ENCODE measurements around the gene PNPLA1.

The PNPLA1 gene

DNA sequence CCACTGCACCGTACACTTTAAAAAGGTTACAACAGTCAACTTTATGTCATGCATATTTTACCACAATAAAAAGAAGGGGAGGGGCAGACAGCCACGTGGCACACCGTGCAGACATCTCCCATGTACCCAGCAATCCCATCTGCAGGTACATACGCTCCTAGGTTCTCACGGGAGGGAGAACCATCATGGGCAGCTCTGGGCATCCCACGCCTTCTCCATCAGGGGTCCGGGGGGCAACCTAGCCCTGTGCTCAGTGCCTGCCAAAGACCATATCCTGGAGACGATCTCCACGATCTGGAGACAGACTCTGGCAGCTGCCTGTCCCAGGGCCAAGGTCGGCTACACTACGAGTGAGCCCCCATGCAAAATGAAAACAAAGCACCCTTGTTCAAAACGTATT is 69.3 kb downstream of the PNPLA1 start:
- no peak for DNase-seq

- no peak for DNase-seq
Measured at GRCh38 chr6:36340306-36340617, 70.4 kb downstream of the PNPLA1 start.

DNA sequence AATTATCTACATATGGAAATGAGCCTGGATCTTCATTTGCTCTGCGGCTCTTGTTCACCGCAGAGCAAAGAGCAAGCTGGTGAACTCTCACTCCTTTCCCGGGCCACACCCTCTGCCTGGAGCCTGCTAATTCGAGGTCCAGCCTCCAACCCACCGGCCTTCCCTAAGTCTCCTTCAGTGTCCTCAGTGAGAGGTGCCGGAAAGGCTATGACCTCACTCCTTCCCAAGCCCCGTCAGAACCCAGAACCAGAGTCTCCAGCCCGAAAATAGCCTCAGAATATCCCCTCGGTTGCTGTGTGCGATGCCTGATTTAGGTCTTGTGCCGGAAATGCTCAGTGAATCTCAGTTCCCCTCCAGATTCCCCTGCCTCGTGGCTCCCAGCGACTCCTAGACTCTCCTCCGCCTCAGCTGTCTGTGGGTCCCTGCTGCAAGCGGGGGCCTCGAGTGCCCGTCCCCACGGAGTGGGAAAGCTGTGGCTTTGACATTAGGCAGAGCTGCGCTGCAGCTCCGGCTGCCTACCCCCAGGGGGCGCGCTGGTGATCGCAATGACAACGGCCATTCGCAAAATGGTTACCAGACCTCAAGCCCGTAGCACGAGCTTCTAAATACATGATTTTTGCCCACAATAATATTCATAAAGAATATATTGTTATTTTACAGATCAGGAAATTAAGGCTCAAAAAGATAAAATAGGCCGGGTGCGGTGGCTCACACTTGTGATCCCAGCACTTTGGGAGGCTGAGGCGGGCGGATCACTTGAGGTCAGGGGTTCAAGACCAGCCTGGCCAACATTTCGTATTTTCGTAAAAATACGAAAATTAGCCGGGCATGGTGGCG is 71.0 kb downstream of the PNPLA1 start:
- no peak for DNase-seq

GRCh38 chr6:36343109-36343680 is 73.3 kb downstream of the PNPLA1 start:
- no peak for DNase-seq

DNA sequence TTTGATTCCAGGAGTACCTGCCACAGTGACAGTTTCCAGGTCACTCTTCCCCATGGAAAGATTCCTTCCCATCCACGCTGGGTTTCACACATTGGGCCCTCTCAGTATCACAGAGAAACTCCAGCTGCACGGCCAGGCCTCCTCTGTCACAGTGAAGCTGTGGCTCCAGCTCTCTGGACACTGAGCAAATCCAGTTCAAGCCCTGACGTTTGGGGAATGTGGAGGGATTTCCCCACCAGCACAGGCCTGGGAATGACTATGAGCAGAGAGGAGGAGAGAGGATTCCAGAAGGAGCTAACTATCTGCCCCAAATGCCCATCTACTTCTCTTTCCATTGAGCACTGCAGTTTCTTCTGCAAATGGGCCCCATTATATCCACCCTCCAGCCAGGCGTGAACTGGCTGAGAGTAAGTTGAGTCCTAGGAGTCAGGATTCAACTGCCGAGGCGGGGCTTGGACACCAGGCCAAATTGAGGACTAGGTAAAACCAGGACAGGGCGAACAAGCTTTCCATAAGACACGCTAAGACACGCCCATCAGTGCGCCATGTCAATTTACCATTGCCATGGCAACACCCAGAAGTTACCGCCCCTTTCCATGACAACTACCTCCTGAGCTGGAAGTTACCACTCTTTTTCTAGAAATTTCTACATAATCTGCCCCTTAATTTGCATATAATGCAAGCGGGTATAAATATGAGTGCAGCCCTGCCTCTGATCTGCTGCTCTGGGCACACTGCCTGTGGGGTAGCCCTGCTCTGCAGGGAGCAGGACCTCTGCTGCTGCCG is 76.0 kb downstream of the PNPLA1 start:
- DNase-seq, result no peak

DNA sequence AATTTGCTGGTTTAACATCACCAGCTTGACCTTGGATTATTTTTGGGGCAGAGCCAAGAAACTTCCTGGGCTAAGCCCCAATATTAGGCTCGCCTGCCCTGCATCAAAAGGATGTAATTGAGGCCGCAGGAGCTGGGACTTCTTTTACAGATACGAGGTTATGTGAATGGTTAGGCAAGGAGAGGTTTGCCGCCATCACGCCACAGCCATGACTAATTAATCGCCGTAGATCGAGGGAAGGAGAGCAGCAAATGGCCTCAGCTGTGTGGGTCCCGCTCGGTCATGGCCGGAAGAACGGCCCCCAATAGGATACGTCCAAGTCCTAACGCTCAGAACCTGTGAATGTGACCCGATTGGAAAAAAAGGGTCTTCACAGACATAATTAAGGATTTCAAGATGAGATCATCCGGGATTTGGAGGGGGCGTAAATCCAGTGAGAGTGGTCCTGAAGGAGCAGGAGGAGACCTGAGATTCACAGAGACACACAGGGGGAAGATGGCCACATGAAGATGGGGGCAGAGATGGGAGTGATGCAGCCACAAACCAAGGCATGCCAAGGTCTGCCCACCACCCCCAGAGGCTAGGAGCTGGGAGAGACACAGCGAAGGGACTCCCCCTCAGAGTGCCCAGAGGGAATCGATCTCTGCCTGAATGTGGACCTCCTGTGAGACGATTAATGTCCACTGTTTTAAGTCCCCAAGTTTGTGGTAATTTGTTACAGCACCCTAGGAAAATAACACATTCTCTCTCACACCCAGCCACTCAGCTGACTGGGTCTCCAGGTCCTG is 76.8 kb downstream of the PNPLA1 start:
- DNase-seq, result no peak

DNA sequence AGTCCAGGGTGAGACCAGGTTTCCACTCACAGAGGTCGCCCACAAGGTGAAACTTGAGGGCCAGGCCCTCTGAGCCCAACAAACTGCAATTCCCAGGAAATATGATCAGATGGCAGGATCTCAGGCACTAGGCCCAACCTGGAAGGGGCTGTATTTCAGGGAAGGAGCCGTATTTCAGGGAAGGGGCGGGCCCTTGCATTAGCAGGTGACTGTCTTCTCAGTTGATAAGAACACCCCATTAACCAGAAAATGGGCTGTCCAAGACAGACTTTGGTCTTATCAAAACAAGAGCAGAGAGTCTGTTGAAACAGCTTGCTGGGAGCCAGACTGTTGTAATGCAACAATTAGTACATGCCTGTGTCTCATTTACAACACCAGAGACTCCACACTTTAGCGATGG is 77.8 kb downstream of the PNPLA1 start:
- DNase-seq, result no peak

- no peak for DNase-seq
Measured at GRCh38 chr6:36349240-36349639, 79.4 kb downstream of the PNPLA1 start.

DNA sequence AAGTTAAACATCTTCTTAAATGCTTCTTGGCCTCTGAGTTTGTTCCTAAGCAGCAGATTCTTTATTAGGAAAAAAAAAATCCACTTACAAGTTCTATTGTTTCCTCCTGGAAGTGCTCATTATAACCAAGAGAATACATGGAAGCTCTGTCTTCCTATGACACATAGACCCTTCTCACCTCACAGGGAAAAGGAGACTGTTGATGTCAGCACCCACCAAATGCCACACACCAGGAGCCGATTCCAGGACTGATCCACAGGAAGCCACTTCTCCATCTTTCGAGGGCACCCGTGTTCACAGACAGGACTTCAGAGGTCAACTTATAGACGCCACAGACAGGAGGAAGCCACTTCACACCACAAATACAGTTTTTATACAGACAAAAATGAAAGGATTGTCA is 80.2 kb downstream of the PNPLA1 start:
- DNase-seq, result no peak

DNA sequence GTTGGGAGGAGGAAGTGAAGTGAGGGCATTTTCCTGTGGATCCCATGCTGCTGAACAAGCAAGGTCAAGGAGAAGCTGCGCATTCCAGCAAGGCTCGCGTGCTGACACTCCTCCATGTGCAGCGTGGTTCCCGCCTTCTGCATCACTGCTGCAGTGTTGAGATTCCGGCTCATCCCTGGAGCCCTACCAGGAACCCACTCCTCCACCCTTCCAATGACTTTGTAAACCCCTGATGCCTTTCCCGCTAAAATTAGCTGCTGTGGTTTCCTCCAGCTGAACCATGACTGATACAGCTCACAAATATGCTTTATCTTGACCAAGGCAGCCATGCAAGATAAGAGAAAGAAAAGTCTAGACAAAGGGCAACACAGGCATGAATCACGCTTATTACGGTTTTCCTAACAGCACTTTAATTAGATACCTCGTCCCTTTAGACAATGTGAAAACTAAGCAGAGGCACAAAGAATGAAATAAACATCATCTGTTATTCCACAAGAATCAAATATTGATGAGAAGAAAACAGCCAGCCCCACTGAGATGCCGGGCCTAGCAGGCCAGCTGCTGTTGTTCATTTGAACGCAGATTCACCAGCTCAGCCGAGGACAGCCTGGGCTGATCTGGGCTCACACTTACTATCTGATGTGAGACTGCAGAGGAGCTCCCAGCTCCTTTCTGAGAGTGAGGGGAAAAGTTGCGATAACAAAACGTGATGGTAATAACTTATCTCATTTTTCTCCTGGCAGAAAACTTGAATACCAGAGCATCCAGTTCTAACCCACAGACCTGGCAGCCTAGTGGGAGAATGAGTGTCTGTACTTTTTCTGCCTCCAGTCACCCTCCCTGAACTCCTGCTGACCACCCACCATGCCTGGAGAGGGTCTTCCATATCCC is 81.1 kb downstream of the PNPLA1 start:
- no peak for DNase-seq

- DNase-seq, result no peak
Measured at GRCh38 chr6:36352477-36353157, 82.8 kb downstream of the PNPLA1 start.

- no peak for DNase-seq
Measured at GRCh38 chr6:36353411-36353915, 83.6 kb downstream of the PNPLA1 start.

DNA sequence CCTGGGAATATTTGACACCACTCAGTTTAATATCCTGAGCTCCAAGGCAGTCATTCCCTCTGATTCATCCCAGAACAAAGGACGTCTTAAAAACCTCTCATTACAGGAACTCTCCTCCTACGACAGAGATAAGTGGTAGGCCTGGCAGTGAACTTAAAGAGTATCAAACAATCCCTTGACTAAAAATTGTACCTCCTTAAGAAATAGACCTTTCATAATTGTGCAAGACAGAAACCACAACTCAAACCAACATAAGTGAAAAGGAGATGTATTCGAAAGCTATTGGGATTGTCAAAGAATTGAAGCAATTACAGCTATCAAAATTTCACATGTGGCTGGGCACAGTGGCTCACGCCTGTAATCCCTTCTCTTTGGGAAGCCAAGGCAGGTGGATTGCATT is 86.0 kb downstream of the PNPLA1 start:
- no peak for DNase-seq

GRCh38 chr6:36357872-36358225 is 88.0 kb downstream of the PNPLA1 start:
- no peak for DNase-seq
